ENCODE data around the gene UBE2Q2. TPM values are rescaled to one million over a fixed set of nuclear protein-coding genes. Genes with fewer than 3 reads are reported as not detected.

Gene UBE2Q2
- total and polyA plus RNA-seq, 2 of the 4 experiments (the other 2 are of a cell fraction): 18.0 to 28.9 TPM

DNA sequence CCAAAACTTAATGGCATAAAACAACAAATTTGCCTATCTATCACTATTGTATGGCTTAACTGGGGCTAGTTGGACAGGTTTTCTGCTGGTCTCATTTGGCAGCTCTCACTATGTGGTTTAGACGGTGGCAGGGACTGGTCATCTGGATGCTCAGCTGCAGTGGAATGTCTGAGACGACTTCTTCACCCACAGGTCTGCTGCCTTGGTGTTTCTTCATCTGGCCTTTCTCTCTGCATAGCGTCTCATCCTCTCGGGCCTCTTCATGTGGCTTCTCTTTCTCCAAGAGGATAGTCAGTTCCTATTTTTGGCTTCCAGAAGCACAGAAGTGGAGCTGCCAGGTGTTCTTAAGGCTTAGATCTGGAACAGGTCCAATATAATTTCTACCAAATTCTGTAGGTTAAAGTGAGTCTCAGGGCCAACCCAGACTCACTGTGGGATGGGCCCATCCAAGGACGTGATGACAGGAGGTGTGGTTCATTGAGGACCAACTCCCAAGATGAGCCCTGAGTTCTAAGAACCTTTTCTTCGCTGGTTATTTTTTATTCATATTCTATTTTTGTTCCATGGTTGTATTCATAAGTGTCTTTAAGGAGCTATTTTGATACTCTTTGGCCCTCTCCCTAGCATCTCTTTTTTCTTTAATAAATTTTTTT, 18.6 kb downstream of the UBE2Q2 start:
- H3K27me3 ChIP-seq (ENCODE audit: control insufficient read depth, insufficient read depth, low read length): no peaks in the 10 kb centered on the region
- no peak overlapping the region for H2AK5ac ChIP-seq (ENCODE audit: low read depth, low read length)
- no peak overlapping the region for H3K4me2 ChIP-seq (ENCODE audit: low read depth, low read length)
- H3K9me1 ChIP-seq (ENCODE audit: insufficient read depth, low read length): peaks cover 3% of the 10 kb centered on the region; the same call in 1 of the 2 replicates
- no peak for ATAC-seq (ENCODE audit: low read depth)
- no peak overlapping the region for H3K4ac ChIP-seq (ENCODE audit: low read depth, low read length)
- peaks cover 31 to 71% of the 10 kb centered on the region in 2 experiments for H3K79me1 ChIP-seq (ENCODE audit: low read depth in 1 of 2, low read length in 2 of 2)
- no peak overlapping the region for H3K4me3 ChIP-seq (ENCODE audit: insufficient read depth, low read depth, low read length)
- in situ Hi-C loops (cut with MboI; ENCODE audit: low sequenced_read_pairs): no loop called here
- no peak overlapping the region for H4K8ac ChIP-seq (ENCODE audit: low read depth in 2 of 2, low read length in 2 of 2)
- peaks cover 16% of the 10 kb centered on the region for H3K36me3 ChIP-seq (ENCODE audit: control insufficient read depth, insufficient read depth, low read length)
- no peak overlapping the region for H2BK20ac ChIP-seq (ENCODE audit: low read depth, low read length)
- peaks cover 18% of the 10 kb centered on the region for H4K20me1 ChIP-seq (ENCODE audit: insufficient read depth, low read length)
- dilution Hi-C loops (cut with HindIII; ENCODE audit: low sequenced_read_pairs, unreplicated experiment): no loop called here
- H4K91ac ChIP-seq (ENCODE audit: insufficient read depth, low read depth, low read length): no peak overlapping the region
- no peak overlapping the region for H4K5ac ChIP-seq (ENCODE audit: low read depth, low read length)
- no peak overlapping the region for H2BK15ac ChIP-seq (ENCODE audit: low read depth, low read length)
- no peak overlapping the region for H2BK120ac ChIP-seq (ENCODE audit: low read depth, low read length)
- DNase-seq: peak; percentile 14
- H3K56ac ChIP-seq (ENCODE audit: extremely low read depth, insufficient read depth, low read length): no peak overlapping the region
- TF ChIP-seq, protein P1, sequence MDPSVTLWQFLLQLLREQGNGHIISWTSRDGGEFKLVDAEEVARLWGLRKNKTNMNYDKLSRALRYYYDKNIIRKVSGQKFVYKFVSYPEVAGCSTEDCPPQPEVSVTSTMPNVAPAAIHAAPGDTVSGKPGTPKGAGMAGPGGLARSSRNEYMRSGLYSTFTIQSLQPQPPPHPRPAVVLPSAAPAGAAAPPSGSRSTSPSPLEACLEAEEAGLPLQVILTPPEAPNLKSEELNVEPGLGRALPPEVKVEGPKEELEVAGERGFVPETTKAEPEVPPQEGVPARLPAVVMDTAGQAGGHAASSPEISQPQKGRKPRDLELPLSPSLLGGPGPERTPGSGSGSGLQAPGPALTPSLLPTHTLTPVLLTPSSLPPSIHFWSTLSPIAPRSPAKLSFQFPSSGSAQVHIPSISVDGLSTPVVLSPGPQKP (IDR thresholded peaks at IDR 0.05; ENCODE audit: borderline replicate concordance, low read depth, low read length): no peak
- TF ChIP-seq RAD21 (IDR thresholded peaks at IDR 0.05; ENCODE audit: low read length): no peak
- TF ChIP-seq CHD1 (IDR thresholded peaks at IDR 0.05; ENCODE audit: low read depth, low read length): no peak
- no peak for TF ChIP-seq MAZ (IDR thresholded peaks at IDR 0.05; ENCODE audit: borderline replicate concordance, low read depth, low read length)
- TF ChIP-seq RCOR1 (IDR thresholded peaks at IDR 0.05; ENCODE audit: insufficient replicate concordance, low read length): no peak
- TF ChIP-seq MXI1 (IDR thresholded peaks at IDR 0.05; ENCODE audit: borderline replicate concordance, low read depth, low read length): no peak
- TF ChIP-seq, protein P2, sequence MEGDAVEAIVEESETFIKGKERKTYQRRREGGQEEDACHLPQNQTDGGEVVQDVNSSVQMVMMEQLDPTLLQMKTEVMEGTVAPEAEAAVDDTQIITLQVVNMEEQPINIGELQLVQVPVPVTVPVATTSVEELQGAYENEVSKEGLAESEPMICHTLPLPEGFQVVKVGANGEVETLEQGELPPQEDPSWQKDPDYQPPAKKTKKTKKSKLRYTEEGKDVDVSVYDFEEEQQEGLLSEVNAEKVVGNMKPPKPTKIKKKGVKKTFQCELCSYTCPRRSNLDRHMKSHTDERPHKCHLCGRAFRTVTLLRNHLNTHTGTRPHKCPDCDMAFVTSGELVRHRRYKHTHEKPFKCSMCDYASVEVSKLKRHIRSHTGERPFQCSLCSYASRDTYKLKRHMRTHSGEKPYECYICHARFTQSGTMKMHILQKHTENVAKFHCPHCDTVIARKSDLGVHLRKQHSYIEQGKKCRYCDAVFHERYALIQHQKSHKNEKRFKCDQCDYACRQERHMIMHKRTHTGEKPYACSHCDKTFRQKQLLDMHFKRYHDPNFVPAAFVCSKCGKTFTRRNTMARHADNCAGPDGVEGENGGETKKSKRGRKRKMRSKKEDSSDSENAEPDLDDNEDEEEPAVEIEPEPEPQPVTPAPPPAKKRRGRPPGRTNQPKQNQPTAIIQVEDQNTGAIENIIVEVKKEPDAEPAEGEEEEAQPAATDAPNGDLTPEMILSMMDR (conservative IDR thresholded peaks at IDR 0.05; ENCODE audit: low read depth, low read length): no peak
- no peak for TF ChIP-seq POLR2A (IDR thresholded peaks at IDR 0.05; ENCODE audit: low read depth, low read length)
- no peak for TF ChIP-seq NFE2L2 (IDR thresholded peaks at IDR 0.05; ENCODE audit: low read depth, low read length)
- no peak for TF ChIP-seq CEBPB (IDR thresholded peaks at IDR 0.05; ENCODE audit: low read depth, low read length)
- TF ChIP-seq RFX5 (IDR thresholded peaks at IDR 0.05; ENCODE audit: low read depth, low read length): no peak
- no peak for TF ChIP-seq BHLHE40 (IDR thresholded peaks at IDR 0.05; ENCODE audit: low read depth, low read length)
- no peak for TF ChIP-seq SMC3 (IDR thresholded peaks at IDR 0.05; ENCODE audit: low read depth, low read length)
- no peak for TF ChIP-seq MAFK (IDR thresholded peaks at IDR 0.05; ENCODE audit: low read depth, low read length)
- TF ChIP-seq FOS (IDR thresholded peaks at IDR 0.05; ENCODE audit: low read depth, low read length): no peak
- TF ChIP-seq, protein P3, sequence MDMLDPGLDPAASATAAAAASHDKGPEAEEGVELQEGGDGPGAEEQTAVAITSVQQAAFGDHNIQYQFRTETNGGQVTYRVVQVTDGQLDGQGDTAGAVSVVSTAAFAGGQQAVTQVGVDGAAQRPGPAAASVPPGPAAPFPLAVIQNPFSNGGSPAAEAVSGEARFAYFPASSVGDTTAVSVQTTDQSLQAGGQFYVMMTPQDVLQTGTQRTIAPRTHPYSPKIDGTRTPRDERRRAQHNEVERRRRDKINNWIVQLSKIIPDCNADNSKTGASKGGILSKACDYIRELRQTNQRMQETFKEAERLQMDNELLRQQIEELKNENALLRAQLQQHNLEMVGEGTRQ (IDR thresholded peaks at IDR 0.05; ENCODE audit: low read depth, low read length): no peak
- no peak overlapping the region for H3K27ac ChIP-seq (ENCODE audit: insufficient read depth, low read length)
- H3K9ac ChIP-seq (ENCODE audit: low read depth, low read length): no peak overlapping the region
- CTCF ChIA-PET: no interaction called here
- POLR2A ChIA-PET (ENCODE audit: unreplicated experiment): no interaction called here
- no peak overlapping the region for H2BK5ac ChIP-seq (ENCODE audit: low read depth, low read length, poor library complexity, severe bottlenecking)
- no peak overlapping the region for H2AFZ ChIP-seq (replicated peaks; ENCODE audit: low read length, poor library complexity)
- intact Hi-C loops (cut with micrococcal nuclease): no loop called here
- H3K14ac ChIP-seq (replicated peaks; ENCODE audit: low read depth, low read length): no peak overlapping the region
- no peak overlapping the region for H2AK9ac ChIP-seq (replicated peaks; ENCODE audit: low read depth, low read length, poor library complexity)
- H3K18ac ChIP-seq (ENCODE audit: low read depth, low read length): no peak overlapping the region
- 80% methylated on average over 1 of the region's 6 CpGs; no CpG with 5 or more reads in 1 of the 2 experiments for WGBS, 2 experiments (ENCODE audit: extremely low coverage in 2 of 2, insufficient read length in 1 of 2)
- no peak overlapping the region for H3K23ac ChIP-seq (ENCODE audit: low read depth, low read length)
- H3K9me3 ChIP-seq (ENCODE audit: control insufficient read depth, insufficient read depth, low read length): no peaks in the 10 kb centered on the region
- no TSS peak for BruUV-seq (replicated peaks)
- H3K4me1 ChIP-seq (ENCODE audit: control insufficient read depth, insufficient read depth, low read length): peaks cover 5% of the 10 kb centered on the region
